ENCODE results near the gene RAD18.

RAD18 gene

DNA sequence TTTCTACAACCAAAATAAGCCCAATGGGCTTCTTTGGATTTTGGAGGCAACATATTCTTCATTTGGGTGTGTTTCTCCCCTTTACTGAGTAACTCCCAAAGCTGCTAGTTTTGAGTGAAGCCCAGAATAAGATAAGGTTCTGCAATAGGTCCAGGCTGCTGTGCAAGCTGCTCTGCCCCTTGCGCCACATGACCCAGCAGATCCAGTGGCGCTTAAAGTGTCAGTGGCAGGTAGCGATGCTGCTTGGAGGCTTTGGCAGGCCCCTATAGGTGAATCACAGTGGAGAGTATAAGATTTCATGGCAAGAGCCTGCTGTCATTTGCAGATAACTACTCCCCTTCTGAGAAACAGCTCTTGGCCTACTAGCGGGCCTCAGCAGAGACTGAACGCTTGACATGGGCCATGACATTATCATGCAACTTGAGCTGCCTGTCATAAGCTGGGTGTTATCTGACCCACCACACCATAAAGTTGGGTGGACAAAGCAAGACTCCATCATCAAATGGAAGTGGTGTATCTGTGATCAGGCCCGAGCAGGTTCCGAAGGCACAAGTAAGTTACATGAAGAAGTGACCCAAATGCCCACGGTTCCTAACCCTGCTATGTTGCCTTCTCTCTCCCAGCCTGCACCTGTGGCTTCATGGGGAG, 105.4 kb downstream of the RAD18 start:
- DNase-seq: no peak

DNA sequence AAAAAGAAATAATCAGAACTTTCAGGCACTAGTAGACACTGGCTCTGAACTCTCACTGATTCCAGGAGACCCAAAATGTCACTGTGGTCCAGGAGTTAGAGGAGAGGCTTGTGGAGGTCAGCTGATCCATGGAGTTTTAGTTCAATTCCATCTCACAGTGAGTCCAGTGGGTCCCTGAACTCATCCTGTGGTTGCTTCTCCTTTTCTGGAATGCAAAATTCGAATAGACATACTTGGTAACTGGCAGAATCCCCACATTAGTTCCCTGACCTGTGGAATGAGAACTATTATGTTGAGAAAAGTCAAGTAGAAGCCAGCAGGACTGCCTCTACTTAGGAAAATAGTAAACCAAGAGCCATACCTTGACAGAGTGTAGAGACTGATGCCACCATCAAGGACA, 106.6 kb downstream of the RAD18 start:
- DNase-seq: no peak

DNA sequence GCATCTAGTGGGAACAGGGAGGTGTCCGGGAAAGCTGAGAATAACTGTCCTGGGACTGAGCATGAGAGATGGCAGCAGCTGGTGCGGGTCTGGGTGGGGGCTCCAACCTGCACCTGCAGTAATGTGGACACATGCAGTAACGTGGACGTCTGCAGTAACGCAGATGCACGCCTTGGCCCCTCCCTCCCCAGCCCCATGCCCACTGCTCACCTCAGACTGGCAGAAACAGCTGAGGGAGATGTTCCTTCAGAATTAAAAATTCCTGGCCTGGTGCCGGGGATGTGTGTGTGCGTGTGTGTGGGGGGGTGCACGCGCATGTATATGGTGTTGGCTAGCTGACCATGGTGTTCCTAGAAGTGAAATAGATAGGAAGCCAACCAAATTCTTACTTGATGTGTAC, 107.2 kb downstream of the RAD18 start:
- no peak for DNase-seq

DNA sequence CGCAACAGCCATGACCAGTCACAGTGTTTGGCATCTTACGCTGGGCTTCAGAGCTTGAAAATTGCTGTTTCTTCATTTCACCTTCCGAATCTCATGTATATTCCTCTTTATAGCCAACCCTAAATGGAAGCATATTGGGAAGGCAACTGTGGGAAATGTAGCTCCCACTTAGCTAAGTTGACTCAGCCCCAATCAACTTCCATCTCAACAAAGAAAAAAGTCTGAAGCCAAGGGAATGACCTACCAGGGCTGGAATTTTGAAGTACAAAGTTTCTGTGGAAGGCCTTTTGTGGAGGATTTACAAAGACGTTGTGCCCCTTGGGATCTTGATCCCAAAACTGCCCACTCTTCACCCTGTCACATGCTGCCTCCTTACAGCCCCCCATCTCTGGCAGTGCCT, 108.6 kb downstream of the RAD18 start:
- DNase-seq: no peak

DNA sequence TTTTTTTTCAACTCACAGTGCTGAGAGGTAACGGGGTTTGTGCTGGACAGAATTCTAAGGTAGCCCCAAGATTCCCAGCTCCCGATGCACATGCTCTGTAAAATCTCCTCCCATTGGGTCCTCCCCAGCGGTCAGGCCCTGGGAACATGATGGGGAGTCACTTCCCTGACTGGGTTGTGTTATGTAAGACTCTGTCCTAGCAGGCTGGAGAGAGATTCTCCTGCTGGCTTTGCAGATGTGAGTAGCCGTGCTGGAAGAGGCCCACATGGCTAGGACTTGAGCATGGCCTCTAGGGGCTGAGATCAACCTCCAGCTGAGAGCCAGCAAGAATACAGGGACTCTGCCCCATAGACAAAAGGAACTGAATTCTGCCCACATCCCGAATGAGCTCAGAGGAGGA, 110.2 kb downstream of the RAD18 start:
- DNase-seq: no peak

DNA sequence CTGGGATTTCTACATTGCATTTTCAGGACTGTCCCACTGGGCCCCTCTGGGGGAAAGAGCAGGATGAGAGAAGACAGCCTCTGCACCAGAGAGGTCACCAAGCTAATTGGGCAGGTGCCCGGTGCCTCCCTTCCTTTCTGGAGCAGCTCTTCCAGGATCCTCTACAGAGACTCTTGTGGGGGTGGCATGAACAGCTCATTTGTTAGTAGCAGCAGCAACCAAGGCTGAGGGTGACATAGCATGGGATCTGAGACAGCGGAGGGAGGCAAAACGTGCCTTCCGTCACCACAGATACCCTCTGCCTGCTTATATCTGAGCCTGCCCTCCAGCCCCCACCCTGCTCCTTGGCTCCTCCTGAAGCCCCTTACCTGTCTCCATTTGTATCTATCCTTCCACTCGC, 110.8 kb downstream of the RAD18 start:
- DNase-seq: no peak

DNA sequence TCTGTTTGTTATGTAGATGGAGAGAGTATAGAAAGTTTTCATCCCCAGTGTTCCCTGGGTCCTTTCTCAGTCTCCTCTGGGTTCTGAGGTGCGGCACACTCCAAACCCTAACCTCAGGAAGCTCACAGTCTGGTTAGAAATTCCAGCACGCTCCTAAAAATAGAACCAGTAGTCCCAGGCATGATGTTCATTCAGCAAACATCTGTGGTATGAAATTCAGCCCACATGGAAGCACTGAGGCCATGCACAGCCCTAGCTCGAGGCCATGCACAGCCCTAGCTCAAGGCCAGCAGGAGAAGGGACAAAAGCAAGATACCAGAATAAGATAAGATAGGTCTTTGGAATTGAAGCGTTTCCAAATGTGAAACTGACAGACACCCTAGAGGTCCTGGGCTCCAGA, 111.6 kb downstream of the RAD18 start:
- no peak for DNase-seq

DNA sequence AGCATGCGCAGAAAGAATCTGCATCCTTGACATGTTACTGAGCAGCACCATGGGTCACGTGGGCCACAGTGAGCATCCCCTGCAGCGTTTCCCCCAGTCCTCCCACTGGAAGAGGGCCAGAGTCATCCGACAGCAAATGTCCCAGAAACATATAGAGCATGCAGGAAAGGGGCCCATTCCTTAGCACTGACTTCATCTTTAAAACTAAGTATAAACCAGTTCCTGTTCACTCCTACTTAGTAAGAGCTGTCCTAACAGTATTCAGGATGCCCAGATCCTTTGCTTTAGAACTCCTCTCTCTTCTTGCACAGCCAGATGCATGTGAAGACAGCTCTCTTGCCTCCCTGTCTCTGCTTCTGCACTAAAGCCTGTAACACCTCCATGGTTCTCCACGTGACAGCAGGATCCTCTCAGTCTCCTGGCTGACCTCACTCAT, 114.6 kb downstream of the RAD18 start:
- DNase-seq: no peak

DNA sequence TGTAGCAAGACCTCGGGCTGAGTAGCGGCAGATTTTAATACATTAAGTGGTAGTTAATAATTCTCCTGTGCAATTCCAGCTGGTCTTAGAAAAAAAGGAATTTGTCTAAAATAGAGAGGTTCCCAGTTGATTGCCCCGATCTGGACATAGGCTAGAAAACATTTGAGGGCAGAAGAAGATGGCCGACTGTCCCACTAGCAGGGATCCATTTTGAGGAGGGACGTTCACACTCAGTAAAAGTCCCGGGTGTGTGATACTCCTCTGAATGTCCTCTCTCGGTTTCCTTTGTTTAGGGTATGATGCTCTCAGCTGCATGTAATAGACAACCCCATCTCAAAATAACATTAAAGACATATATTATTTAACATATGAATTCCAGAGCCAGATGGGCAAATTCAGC, 116.0 kb downstream of the RAD18 start:
- DNase-seq: no peak

DNA sequence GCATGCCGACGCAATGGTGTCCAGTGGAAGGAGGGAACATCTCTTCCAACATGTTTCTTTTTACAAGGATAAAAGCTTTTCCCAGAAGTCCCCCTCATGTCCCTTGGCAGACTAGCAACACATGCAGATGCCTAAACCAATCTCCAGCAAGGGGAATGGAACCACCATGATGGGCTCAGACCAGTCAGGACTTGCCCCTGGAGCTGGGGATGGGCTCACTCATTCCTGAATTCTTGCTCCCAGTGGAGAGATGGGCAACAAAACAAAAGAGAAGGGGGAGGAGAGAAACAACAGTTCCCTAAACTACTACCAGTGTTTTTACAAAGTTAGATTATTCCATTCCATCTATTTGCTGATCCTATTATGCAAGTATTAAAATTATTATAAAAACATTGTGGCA, 117.1 kb downstream of the RAD18 start:
- DNase-seq: no peak

DNA sequence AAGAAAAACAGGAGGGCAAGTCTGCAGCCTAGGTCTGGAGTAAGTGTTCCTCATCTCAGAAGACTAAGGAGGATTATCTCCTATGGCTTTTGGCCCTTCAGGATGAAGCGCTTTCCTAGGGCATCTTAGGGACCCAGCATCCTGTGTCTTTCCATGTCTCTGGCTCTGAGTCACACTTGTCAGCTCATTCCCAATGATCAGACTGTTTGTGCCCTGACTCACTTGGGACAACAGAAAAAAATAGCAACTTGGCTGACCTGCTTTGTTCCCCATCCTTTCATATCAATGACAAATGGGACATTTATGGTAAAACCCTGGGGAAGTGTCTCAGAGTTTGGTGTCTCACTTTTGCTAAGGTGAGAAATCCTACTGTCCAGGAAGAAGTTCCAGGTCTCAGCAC, 117.6 kb downstream of the RAD18 start:
- no peak for DNase-seq

DNA sequence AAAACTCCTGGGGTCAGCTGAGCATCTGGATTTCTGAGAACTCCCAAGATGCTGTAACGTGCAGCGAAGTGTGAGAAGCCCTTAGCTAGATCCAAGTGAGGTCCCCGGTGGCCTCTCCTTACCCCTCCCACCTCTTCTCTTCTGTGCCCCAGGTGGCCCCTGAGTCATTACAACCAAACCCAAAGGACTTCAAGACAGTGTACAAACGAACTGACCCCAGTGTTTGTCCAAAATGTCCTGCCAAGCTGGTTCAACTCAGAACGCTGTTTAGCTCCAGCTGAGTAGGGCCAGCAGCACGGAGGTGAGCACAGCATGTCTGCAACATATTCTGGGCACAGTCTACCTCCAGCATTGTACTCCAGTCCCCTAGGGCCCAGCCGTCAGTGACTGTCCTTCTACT, 119.9 kb downstream of the RAD18 start:
- DNase-seq: no peak

DNA sequence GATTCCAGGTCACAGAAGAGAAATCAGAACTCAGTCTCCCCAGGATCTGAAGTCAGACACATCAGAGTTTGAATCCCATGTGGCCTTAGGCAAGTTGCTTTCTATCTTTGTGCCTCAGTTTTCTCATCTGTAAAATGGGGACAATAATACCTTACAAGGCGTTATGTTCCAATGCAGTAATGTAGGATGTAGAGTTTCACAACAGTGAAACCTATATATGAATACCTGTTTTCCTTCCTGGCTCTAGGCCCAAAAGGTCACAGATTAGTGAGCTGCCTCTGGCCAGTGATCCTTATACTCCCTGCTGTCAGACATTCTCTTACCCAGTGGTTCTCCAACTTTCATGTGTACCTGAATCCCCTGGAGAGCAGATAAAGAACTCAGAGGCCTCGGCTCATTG, 121.0 kb downstream of the RAD18 start:
- no peak for DNase-seq

DNA sequence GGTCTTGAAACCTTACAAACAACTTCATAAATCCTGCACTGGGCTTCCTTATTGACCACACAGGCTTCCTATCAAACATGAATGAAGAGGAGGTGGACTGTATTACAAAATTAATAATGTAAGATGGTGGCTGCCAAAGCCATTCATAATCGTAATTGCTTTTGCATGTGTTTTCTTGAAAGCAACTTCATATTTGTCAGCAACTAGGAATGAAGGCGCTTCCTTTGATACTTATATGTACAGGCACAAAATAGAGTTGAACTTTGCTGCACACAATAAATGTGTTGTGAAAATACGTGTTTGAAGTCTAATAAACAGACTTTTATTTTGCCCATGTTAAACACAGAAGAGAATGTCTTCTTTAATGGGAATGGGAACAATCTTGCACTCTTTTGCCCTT, 121.8 kb downstream of the RAD18 start:
- no peak for DNase-seq

DNA sequence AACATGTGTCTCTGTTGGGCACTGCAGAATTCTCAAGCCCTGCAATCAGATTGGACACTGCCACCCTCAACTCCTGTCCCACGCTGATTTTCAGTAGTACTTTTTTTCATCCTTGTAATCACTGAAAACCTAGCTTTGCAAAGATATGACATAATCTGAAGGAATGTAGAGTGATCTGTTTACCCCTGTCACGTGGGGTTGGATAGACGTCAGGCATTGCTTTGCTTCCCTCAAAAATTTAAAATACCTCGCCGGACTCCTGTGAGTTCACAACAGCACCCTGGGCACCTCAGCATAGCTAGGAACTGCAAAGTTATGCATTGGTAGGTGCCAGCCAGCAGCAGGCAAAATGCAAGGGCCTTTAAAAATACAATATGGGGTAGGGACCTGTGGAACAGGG, 122.7 kb downstream of the RAD18 start:
- DNase-seq: no peak

DNA sequence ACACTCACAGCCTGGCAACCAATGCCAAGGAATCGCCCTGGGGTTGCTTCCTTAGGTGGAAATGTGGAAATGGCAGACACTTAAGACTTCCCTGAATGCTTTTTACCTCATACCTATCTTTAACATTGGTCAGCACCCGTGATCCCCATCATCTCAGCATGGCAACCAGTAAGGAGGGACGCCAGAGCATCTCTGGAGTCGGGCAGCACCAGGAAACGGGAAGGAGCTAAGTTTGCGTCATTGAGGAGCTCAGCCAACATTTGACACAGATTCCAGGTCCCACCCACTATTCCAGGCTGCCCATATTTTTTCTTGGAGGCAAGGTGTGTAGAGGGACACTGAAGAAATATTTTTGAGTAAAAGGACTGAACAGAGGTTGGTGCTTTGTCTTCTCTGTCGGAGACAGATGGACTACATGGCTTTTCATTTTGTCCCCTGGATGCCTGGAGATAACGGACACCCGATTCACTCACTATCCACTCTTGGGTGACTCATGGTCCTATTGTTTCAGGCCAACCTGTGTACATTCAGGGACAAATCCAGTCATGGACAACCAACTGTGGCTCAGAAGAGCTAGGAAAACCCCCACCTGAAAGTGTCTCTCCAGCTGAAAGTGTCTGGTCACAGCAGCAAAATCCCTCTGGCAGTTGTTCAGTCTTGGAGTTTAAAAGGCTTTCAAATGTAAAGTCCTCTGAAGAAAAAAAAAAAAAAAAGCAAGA, 123.5 kb downstream of the RAD18 start:
- DNase-seq: no peak

DNA sequence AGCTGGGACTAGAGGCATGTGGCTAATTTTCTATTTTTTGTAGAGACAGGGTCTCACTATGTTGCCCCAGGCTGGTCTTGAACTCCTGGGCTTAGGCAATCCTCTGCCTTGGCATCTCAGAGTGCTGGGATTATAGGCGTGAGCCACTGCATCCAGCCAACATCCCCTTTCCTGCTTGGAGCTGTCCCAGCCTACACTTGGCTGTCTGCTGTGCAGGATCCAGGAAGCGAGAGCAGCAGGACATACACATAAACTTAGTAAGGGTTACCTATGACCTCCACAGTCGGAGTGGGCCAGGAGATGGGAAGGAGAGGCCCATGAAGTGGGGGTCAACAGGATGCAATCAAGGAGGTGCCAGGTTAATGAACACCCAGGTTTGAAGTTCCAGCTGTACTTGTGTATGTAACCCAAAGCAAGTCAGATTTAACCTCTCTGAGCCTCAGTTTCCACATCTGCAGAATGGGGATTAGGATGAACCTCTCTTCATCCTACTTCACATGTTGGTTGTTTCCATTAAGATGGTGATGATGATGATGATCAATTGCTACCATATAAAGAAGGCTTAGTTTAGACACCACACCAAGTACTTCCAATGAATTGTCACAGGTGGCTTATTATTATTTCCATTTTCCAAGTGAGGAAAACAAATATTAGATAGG, 124.4 kb downstream of the RAD18 start:
- DNase-seq: no peak

DNA sequence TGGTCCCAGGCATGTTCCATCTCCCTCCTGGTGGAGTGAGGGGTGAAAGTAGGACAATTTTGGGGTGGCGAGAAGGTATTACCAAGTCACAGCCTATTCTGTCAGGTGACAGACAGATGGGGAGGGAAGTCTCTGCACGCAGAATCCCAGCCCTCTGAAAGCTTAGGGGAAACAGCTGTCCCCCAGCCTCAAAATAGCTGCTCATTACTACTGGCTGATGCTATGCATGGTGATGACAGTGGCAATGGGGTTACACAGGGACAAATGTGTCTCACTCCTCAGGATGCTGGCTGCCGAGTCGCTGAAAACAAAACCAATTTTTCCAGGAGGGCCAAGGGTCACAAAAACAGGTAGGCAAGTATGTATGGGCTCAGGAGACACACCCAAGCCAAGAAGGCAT, 125.0 kb downstream of the RAD18 start:
- no peak for DNase-seq

DNA sequence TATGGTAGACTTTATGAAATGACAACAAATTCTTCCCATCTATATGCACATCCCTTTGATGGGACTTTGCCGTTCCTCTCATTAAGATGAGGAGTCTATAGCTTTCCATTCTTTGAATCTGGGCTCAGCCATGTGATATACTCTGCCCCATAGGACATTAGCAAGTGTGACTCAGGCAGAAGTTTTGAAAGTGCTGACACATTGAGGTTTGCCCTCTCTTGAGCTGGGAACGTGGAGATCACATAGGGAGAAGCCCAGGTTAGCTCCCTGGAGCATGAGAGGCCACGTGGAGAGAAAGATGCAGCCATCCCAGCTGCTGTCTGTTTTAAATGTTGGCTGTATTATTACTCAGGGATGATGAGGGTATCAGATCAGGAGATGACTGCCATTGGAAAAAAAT, 126.1 kb downstream of the RAD18 start:
- DNase-seq: no peak

DNA sequence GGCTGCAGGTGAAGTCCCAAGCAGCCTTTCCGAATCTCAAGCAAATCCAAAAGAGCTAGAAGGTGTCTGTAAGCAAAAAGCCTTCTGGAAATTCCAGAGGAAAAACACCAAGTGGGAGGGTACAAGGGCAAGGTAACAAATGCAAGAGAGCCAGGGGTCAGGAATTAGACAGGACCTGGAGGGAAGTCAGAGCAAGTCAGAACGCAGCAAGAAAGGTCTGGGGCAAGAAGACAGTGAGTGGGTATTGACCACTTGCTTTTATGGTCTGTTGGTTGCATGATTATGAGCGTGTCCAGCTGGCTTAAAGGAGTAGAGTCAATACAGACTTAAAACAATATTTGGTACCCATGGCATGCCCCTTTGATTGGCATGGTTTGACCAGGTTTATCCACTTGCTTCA, 127.2 kb downstream of the RAD18 start:
- DNase-seq: no peak

DNA sequence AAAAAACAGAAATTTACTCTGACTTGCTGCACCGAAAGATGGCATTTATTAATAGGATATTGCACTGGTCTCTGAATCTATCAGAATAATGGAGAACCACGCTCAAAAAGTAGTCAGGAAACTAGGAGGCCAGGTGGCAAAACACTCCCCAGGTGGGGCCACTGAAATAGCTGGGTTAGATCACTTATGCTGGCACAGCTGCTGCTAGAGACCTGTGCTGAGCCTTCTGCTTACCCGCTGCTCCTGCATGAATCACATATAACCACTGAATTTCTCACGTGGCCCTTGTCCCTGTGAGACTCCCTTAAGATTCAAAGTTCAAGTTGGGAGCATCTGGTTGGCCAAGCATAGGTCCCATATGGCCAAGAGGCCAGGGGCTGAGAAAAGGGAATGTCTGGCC, 127.9 kb downstream of the RAD18 start:
- no peak for DNase-seq

DNA sequence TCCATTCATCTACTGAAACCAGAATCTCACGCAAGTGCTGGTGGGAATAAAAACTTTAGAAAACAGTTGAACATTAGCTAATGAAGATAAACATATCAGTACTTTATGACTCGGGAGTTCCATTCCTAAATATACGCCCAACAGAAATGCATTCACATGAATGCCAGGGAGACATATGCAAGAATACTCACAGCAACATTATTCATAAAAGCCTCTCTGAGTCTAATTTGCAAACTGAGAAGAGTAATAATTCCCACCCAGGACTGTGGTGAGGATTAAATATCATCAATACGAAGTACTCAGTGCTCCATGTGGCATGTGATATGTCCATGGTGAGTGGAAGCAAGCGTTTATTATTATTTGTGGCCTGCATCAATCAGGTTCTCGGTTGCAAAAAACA, 128.3 kb downstream of the RAD18 start:
- no peak for DNase-seq

DNA sequence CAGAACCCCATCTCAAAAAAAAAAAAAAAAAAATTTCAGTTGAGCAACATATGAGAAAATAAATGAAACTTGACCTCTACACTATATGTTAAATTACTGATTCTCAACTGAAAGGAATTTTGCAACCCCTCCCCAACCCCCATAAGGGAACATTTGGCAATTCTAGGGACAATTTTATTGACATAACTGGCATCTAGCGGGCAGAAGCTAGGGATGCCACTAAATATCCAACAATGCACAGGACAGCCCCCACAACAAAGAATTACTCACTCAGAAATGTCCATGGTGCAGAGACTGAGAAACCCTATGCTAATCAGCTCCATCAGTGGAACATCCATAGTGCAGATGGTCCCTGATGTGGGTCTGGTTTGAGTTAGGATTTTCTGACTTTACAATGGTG, 135.6 kb downstream of the RAD18 start:
- no peak for DNase-seq
